ENCODE data around the gene HNF1A. TPM values are rescaled to one million over a fixed set of nuclear protein-coding genes. Genes with fewer than 3 reads are reported as not detected.

HNF1A gene
- total RNA-seq, 1 experiment from 2014 or later = not detected

DNA sequence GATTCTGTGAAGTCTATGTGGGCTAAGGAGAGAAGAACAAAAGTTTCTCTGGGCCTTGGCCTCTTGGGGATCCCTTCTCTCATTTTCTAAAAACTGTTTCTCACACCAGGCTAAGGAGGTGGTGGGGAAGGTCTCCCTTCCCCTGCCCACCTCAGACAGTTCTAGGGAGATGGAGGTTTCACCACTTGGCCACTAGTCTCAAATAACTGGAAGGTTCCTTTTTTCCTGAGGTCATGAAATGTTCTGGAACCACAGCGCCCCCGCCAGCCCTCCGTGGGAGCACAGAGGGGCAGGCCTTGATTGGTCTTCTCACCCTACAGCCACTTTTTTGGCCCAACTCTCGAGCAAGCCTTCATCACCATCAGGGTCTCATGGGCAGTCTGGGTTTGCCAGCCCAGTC is 25.3 kb downstream of the HNF1A start:
- in situ Hi-C loops (cut with HindIII; ENCODE audit: low sequenced_read_pairs) = no loop called here
- peak; percentile 3 for DNase-seq (ENCODE audit: low spot score)

DNA sequence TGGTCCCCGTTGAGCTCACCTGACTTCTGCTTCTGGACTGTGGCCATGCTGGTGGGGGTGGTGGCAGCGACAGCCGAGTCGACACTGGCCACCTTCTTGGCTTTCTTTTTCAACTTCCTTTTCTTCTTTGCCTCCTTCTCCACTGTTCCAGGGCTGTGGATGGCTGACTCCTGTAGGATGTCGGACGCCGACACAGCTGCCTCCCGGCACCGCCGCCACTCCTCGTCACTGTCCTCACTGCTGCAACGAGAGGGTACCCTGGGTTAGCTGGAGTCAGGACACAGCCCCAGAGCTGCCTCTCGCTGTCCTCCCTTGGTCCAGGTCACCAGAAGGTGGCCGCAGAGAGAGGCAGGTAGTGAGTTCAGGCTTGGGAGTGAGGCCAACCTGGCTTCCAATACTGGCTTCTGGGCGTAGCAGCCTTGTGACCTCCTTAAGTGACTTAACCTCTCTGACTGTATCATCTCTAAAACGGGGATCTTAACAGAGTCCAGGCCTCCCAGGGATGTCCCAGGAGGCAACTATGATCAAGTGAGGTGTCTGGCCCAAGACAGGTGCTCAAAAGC is 26.0 kb downstream of the HNF1A start:
- in situ Hi-C loops (cut with HindIII; ENCODE audit: low sequenced_read_pairs) = no loop called here
- DNase-seq (ENCODE audit: low spot score) = no peak

- in situ Hi-C loops (cut with HindIII; ENCODE audit: low sequenced_read_pairs) = no loop called here
- peak; percentile 8 for DNase-seq (ENCODE audit: low spot score)
Measured at GRCh38 chr12:121005346-121005815, 27.0 kb downstream of the HNF1A start.

DNA sequence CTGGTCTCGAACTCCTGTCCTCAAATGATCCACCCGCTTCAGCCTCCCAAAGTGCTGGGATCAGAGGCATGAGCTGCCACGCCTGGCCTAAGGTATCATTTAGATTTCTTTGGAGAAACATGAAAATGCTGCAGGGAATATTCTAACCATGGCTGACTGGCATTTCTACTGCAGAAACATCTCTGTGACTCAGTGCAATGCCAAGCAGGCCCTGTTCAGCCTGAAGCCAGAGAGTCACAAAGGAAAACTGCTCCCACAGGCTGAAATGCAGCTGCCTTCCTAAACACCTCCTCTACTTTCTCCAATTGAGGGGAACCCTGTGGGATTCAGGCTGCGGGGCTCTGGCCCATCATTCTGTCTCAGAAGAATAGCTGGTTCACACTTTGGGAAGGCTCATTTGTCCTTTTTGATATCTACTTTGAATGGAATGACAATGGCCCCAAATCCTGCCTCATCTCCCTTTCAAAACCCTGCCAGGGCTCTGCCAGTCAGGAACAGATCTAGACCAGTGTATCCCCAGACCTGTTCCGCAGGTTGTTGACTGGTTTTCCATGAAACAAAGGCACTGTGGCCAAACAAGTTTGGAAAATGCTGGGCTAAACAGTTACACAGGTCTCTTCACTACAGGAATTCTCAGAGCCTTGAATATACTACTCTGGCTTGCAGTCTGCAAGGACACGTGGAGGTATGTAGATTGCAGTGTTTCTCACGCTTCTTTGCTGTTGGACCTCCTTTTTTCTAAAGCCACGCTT is 30.2 kb downstream of the HNF1A start:
- DNase-seq (ENCODE audit: low spot score) = no peak
- in situ Hi-C loops (cut with HindIII; ENCODE audit: low sequenced_read_pairs) = no loop called here

DNA sequence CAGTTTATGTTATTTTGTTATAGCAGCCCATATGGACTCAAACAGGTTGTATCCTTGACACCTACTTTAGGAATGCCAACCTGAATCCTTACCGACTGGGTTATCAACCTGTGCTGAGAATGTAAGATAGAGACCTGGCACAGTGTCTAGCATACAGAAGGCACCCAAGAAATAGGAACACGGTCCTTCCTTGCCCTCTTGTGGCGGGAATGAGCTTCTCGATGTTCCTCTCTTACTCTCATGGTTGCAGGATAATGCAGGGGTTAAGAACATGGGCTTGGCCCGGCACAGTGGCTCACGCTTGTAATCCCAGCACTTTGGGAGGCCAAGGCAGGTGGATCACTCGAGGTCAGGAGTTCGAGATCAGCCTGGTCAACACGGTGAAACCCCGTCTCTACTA is 31.4 kb downstream of the HNF1A start:
- in situ Hi-C loops (cut with HindIII; ENCODE audit: low sequenced_read_pairs) = no loop called here

DNA sequence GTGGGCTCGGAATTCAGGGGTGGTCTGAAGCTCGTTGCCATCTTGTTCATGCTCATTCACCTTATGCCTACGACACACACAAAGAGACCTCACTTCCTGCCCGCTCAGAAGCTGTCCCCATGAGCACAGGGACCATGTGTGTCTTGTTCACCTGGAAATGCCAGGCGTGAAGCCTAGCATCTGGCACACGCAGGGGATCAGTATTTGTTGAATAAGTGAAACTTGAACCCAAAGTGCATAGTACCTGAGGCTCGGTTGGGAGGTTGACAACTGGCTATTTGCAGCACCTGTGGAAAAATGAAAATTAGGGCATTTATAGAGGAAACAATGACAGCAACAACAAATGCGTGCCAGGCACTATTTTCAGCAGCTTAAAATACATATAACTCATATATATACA is 32.5 kb downstream of the HNF1A start:
- in situ Hi-C loops (cut with HindIII; ENCODE audit: low sequenced_read_pairs) = no loop called here
- DNase-seq (ENCODE audit: low spot score) = no peak

More for the DNA sequence above, 31.4 kb downstream of the HNF1A start:
- peak; percentile 43 for DNase-seq (ENCODE audit: low spot score)

DNA sequence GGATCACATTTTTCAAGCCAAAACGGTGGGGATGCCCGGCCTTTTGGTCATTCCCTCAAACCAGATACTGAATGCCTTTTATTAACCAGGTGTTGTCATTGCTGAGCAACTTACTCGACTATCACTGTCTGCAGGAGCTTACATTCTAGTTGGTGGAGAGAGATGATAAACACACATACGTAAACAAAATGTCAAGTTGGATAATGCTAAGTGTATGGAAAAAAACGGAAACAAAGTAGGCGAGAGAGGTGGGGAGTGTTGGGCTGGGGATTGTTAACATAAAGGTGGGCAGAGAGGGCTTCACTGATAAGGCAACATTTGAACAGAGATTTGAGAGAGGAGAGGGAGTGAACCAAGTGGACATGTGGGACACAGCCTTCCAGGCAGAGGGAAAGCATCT is 33.5 kb downstream of the HNF1A start:
- in situ Hi-C loops (cut with HindIII; ENCODE audit: low sequenced_read_pairs) = no loop called here
- no peak for DNase-seq (ENCODE audit: low spot score)

GRCh38 chr12:121013715-121014114 is 35.4 kb downstream of the HNF1A start:
- in situ Hi-C loops (cut with HindIII; ENCODE audit: low sequenced_read_pairs) = no loop called here
- no peak for DNase-seq (ENCODE audit: low spot score)

DNA sequence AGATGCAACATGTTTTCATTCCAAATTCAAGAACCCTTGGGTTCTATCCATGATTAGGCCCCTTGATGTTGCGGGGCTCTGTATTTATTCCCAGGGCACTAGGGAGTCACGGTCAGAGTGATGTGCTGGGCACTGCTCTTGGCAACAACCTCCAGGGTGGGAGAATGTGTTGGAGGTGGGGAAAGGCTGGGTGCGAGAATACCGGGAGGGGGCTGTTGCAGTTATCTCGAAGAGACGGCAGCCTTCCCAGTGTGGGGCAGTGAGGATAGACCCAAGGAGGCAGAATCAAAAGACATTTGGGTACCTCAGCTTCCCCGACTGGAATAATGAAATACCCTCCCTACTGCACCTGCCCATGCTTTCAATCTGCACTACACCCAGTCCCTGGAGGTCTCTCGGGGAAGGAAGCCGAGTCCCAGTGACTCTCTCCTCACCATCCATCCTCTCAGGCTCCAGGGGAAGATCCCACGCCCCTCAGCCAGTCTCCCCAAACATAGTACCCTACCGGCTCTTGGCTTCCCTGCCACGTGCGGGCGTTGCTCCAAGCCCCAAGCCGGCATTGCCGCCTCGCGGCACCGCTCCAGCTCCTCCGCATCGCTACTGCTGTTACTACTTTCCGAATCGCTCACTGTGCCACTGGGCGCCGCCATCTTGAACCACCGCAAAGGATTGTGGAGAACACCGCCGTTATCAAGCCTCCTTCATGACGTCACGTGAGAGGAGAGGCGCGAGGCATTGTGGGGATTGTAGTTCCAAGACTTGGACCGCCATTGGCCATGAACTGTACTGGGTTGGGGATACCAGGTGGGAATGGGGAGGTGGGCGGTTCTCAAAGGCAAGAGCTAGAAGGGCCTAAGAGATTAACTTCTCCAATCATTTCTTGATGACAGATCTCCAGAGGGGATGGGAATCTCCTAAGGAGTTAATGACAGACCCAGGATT is 37.8 kb downstream of the HNF1A start, which contains the start of gene C12orf43:
TSS of gene C12orf43 (minus strand) at position 663 of the 942 bp plus-strand sequence. CDS start at position 650, 13 bp downstream.
- in situ Hi-C loops (cut with HindIII; ENCODE audit: low sequenced_read_pairs) = no loop called here
- DNase-seq (ENCODE audit: low spot score) = peak; percentile 96

GRCh38 chr12:121017966-121018491 is 39.7 kb downstream of the HNF1A start:
- in situ Hi-C loops (cut with HindIII; ENCODE audit: low sequenced_read_pairs) = no loop called here
- no peak for DNase-seq (ENCODE audit: low spot score)

DNA sequence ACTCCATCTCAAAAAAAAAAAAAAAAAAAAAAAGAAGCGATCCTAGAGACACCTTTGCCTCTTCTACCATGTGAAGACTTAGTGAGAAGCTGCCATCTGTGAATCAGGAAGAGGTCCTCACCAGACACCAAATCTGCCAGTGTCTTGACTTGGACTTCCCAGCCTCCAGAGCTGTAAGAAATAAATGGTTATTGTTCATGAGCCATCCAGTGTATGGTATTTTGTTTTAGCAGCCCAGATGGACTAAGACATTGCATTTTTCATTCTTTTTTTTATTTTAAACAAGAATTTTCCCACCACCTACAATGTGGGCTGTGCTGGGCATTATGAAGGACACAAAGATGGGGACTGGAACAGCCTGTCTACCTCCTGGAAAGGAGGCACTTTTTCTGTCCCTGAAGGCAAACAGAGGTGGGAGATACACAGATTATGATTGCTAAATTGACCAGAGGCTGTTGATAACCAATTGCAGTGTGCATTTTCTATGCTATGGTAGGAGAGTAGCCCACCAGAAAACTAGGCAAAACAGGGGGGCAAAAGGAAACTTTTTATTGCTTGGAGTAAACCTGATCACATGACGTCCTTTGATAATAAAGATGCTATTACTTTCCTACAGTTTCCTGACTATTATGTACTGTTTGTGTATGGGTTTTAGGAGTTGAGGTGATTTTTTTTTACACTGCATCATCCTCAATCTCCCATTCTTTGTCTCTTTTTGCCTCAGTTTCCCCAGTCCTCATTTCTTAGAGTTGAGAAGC is 40.7 kb downstream of the HNF1A start:
- no peak for DNase-seq (ENCODE audit: low spot score)
- in situ Hi-C loops (cut with HindIII; ENCODE audit: low sequenced_read_pairs) = no loop called here

DNA sequence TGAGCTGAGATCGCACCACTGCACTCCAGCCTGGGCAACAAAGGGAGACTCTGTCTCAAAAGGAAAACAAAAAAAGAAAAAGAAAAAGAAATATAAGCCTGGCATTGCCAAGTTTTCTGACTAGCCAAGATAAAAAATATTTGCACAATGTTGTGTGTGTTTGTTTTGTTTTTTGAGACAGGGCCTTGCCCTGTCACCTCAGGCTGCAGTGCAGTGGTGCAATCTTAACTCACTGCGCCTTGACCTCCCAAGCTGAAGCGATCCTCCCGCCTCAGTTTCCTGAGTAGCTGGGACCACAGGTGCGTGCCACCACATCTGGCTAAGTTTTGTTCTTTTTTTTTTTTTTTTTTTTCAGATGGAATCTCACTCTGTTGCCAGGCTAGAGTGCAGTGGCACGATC is 43.4 kb downstream of the HNF1A start:
- DNase-seq (ENCODE audit: low spot score) = no peak
- in situ Hi-C loops (cut with HindIII; ENCODE audit: low sequenced_read_pairs) = no loop called here

DNA sequence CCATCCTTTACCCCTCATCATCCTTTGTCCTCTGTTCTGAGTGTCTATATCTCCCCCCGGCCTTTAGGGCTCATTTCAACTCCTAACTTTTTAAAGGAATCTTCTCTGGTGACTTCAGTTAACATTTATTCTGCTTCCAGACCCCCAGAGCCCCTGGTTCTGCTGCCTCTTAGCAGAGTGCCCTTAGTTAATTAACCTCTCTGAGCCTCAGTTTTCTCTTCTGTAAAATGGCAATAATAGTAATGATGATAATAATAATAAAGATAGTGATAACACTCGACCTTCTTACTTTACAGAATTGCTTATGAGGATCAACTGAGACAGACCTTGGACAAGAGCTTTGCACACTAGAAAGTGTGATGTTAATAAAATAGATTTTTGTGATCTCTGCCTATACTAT is 44.4 kb downstream of the HNF1A start:
- in situ Hi-C loops (cut with HindIII; ENCODE audit: low sequenced_read_pairs) = no loop called here

GRCh38 chr12:121023799-121024198 is 45.5 kb downstream of the HNF1A start:
- in situ Hi-C loops (cut with HindIII; ENCODE audit: low sequenced_read_pairs) = no loop called here
- no peak for DNase-seq (ENCODE audit: low spot score)

More for the DNA sequence above, 44.4 kb downstream of the HNF1A start:
- DNase-seq (ENCODE audit: low spot score) = no peak

- DNase-seq (ENCODE audit: low spot score) = no peak
- in situ Hi-C loops (cut with HindIII; ENCODE audit: low sequenced_read_pairs) = no loop called here
Measured at GRCh38 chr12:121025442-121026226, 47.3 kb downstream of the HNF1A start.

GRCh38 chr12:121026274-121027045 is 48.1 kb downstream of the HNF1A start:
- in situ Hi-C loops (cut with HindIII; ENCODE audit: low sequenced_read_pairs) = no loop called here
- DNase-seq (ENCODE audit: low spot score) = no peak

DNA sequence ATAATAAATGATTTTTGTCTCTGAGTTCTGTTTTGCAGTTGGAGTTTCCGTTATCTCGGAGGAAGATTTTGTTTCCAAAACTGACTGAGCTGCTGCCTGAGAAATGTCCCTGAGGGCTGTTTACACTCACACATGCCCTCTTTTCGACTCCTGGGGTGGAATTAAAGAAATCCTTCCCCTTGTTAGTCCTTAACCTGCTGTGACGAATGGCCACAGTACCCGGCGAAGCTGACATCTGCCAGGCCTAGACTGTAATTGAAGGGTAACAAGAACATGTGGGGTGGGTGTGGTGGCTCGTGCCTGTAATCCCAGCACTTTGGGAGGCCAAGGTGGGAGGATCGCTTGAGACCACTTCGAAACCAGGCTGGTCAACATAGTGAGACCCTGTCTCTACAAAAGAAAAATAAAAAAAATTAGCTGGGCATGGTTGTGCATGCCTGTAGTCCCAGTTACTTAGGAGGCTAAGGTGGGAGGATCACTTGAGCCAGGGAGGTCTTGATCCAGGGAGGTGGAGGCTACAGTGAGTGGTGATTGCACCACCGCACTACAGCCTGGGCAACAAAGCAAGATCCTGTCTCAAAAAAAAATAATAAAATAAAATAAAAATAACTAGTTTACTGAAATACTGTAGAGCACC is 52.4 kb downstream of the HNF1A start:
- no peak for DNase-seq (ENCODE audit: low spot score)
- in situ Hi-C loops (cut with HindIII; ENCODE audit: low sequenced_read_pairs) = no loop called here
